Neutrophil (primary cell): ENCODE measurements around the gene CTNNA2.

ENCODE experiments used
- H3K27ac ChIP-seq: fragments of 200-600 bp; sonication (generic); 2 replicates; pipeline ENCODE4 v1.5.1; 2016; ENCODE audit warnings: mild to moderate bottlenecking, moderate library complexity
- H3K27me3 ChIP-seq: fragments of 200-600 bp; sonication (generic); 2 replicates; pipeline ENCODE4 v1.6.0; 2016; ENCODE audit warnings: mild to moderate bottlenecking
- H3K36me3 ChIP-seq: fragments of 200-600 bp; sonication (generic); 2 replicates; pipeline ENCODE4 v1.5.1; 2017
- H3K4me1 ChIP-seq, 2 experiments: fragments of 200-600 bp in 1 of 2; sonication (generic) in 1 of 2; 1 replicate in 1 of 2; 2 replicates in 1 of 2; pipeline versions ENCODE4 v1.5.1 to v1.6.1; 2013 to 2016; ENCODE audit warnings: low read depth in 1 of 2, low read length in 1 of 2, mild to moderate bottlenecking in 1 of 2, moderate library complexity in 1 of 2; ENCODE audit not compliant: control insufficient read depth in 1 of 2, insufficient read depth in 1 of 2
- H3K4me3 ChIP-seq, 2 experiments: fragments of 200-600 bp in 1 of 2; sonication (generic) in 1 of 2; 1 replicate in 1 of 2; 2 replicates in 1 of 2; pipeline ENCODE4 v1.5.1; 2013 to 2016; ENCODE audit warnings: low read depth in 1 of 2, low read length in 1 of 2, mild to moderate bottlenecking in 1 of 2, moderate library complexity in 1 of 2
- H3K9me3 ChIP-seq: fragments of 200-600 bp; sonication (generic); 2 replicates; pipeline ENCODE4 v1.5.1; 2016
- TF ChIP-seq, protein P1 (sequence below): fragments of 200-600 bp; sonication (generic); IDR thresholded peaks from 2 replicates; pipeline ENCODE4 v1.5.1; 2016; ENCODE audit warnings: antibody characterized with exemption

CTNNA2 gene

DNA sequence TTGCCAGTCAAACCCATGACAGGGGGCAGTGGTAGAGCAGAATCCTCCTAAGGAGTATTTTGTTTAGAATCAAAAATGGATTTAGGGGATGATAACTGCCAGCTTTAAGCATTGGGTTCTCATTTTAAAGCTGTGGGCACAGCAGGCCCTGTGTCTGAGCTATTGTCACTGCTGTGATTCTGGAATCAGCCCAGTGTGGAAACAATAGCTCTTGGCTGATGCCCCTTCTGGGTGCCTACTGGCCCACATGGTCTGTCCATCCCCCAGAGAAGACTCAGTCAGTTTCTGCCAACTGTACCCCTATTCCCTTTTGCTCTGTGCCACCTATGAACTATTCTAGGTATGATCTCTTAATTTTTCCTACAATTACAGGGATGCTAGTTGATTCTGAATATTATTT is 883.4 kb downstream of the CTNNA2 start:
- Histone ChIP-seq H3K9me3 (no peaks in the 10 kb centered on the region), H3K4me1 (no peaks in the 10 kb centered on the region), H3K36me3 (no peaks in the 10 kb centered on the region), H3K4me3 (no peak overlapping the region), H3K27me3 (no peaks in the 10 kb centered on the region), H3K27ac (no peak overlapping the region)
- TF ChIP-seq, protein P1, sequence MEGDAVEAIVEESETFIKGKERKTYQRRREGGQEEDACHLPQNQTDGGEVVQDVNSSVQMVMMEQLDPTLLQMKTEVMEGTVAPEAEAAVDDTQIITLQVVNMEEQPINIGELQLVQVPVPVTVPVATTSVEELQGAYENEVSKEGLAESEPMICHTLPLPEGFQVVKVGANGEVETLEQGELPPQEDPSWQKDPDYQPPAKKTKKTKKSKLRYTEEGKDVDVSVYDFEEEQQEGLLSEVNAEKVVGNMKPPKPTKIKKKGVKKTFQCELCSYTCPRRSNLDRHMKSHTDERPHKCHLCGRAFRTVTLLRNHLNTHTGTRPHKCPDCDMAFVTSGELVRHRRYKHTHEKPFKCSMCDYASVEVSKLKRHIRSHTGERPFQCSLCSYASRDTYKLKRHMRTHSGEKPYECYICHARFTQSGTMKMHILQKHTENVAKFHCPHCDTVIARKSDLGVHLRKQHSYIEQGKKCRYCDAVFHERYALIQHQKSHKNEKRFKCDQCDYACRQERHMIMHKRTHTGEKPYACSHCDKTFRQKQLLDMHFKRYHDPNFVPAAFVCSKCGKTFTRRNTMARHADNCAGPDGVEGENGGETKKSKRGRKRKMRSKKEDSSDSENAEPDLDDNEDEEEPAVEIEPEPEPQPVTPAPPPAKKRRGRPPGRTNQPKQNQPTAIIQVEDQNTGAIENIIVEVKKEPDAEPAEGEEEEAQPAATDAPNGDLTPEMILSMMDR: no peak

DNA sequence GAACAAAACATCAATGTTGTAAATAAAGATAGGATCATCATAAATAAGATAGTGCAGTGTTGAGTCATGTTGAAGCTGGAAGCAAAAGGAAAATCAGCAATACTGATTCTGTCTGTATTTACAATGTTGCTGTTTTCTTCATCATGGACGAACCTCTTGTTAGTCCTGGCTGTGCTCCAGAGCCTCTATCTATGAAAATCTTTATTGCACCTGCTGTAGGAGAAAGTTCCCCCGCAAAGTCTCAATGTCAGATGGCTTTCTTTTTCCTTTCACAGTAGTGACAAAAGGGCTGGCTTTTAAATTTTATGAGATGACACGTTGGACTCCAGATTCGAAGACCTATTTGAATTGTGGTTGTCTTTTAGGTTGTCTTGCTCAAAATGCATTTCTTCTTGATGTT is 890.2 kb downstream of the CTNNA2 start:
- TF ChIP-seq, protein P1: no peak
- H3K4me1 ChIP-seq: no peaks in the 10 kb centered on the region
- H3K4me3 ChIP-seq: no peak overlapping the region
- H3K27ac ChIP-seq: no peak overlapping the region
- H3K27me3 ChIP-seq: no peaks in the 10 kb centered on the region
- H3K36me3 ChIP-seq: no peaks in the 10 kb centered on the region
- no peaks in the 10 kb centered on the region for H3K9me3 ChIP-seq

DNA sequence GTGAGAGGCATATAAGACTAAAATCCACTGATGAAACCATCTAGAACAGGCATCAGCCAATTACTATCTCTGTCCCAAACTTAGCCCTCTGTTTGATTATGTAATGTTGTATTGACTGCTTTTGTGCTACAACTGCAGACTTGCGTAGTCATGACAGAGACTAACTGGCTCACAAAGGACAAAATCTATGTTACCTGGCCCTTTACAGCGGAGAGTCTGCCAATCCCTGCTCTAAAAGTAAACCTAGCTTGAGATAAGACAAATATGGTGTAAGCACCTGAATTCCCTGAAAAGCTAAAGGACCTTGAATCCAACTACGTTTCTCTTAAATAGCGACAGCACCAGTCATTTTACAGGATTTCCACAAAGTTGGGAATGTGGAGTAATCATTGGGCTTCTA is 894.5 kb downstream of the CTNNA2 start:
- Histone ChIP-seq H3K27me3 (no peaks in the 10 kb centered on the region), H3K4me1 (no peaks in the 10 kb centered on the region), H3K4me3 (no peak overlapping the region), H3K36me3 (no peaks in the 10 kb centered on the region), H3K27ac (no peak overlapping the region), H3K9me3 (no peaks in the 10 kb centered on the region)
- TF ChIP-seq, protein P1: no peak

DNA sequence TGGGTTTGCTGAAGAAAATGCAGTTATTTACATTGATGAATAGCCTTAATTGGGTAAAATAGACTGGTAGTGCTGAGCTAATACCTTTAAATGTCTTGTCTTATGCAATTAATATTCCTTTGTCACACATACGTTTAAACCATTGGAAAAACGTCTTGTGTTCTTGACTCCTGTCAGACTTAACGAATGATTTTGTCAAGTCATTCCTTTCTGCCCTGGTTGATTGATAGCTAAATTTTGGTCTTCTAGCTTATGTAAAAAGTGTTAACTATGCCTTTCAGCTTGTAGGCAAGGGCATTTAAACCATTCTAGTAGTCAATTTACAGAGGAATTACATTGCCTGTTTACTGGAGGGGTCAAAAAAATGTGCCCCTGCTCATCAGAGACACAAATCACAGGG is 897.5 kb downstream of the CTNNA2 start:
- Histone ChIP-seq H3K4me3 (no peak overlapping the region), H3K9me3 (no peaks in the 10 kb centered on the region), H3K36me3 (no peaks in the 10 kb centered on the region), H3K27me3 (no peaks in the 10 kb centered on the region), H3K4me1 (no peaks in the 10 kb centered on the region), H3K27ac (no peak overlapping the region)
- TF ChIP-seq, protein P1: no peak

DNA sequence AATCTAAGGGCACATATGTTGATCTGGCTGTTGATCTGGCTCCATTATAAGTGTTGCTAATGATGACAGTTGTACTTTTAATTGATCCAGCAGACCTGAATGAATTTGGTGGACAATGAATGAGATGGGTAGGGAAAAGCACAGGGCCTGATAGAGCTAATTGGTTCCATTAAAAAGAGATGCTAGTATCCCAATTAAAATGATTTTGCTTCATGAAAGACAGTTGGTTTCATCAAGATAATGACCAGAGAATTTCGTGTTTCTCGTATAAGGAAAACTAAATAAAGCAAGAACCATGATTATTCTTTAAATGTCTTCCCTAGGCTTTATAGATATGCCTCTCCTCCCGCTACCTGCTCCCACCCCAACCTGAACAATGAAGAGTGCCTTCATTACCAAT is 900.3 kb downstream of the CTNNA2 start:
- H3K36me3 ChIP-seq: no peaks in the 10 kb centered on the region
- TF ChIP-seq, protein P1: no peak
- H3K4me3 ChIP-seq: no peak overlapping the region
- no peaks in the 10 kb centered on the region for H3K9me3 ChIP-seq
- no peaks in the 10 kb centered on the region for H3K27me3 ChIP-seq
- H3K4me1 ChIP-seq: no peaks in the 10 kb centered on the region
- no peak overlapping the region for H3K27ac ChIP-seq

DNA sequence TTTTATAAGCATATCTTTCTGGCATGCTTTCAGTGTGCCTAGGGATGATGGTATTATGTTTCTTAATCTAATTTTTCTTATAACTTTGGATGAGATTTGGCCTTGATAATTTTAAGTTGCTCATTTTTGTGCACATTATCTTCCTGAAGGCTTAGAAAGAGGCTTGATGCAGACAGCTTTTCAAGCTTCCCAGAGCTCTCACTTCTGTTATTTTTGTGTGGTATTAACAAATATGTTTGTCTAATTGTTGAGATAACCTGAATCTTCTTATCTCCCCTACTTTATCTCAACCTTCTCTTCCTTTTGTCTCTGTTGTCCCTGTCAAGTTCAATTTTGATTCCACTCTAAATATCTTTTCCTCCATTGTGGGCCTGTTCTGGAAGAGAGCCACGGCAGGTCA is 904.9 kb downstream of the CTNNA2 start:
- Histone ChIP-seq H3K4me3 (no peak overlapping the region), H3K9me3 (no peaks in the 10 kb centered on the region), H3K27me3 (no peaks in the 10 kb centered on the region), H3K27ac (no peak overlapping the region), H3K36me3 (no peaks in the 10 kb centered on the region), H3K4me1 (no peaks in the 10 kb centered on the region)
- TF ChIP-seq, protein P1: no peak
